ENCODE measurements around the gene GNA15. TPM values are rescaled to one million over a fixed set of nuclear protein-coding genes. Genes with fewer than 3 reads are reported as not detected.

Gene GNA15
- total RNA-seq, 1 donor from 2014 or later = 24.2 TPM

DNA sequence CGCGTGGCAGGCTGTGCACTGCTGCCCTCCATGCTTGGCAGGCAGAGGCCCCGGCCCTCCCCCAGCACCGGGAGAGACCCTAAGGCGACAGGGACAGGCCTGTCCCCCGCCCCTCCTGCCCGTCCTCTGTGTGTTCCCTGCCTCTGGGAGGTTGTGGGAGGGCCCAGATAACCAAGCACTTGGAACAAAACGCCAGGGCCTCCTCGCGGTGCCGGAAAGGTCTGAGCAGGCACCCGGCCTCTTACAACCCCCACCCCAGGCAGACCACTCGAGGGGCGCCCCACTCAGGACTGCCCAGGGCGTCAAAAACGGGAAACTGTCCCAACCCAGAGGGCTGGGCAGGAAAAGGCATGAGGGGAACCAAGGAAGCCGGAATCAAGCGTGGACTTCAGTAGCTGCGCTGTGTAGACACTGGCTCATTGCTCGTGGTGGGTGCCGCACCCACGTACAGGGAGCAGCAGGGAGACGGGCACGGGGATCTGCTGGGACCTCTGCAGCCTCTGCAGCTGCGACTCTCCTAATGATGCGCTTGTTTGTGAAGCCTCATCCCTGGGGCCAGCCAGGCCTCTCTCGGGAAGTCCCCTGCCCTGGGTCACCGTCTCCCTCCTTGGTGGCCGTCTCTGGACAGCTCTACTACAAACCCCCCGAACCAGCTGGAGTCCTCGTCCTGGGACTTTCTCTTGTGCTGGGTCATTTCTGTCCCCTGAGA, 21.7 kb upstream of the GNA15 start:
- H3K36me3 ChIP-seq = peaks cover 66% of the 10 kb centered on the region
- no peaks in the 10 kb centered on the region for H3K27me3 ChIP-seq (ENCODE audit: low read depth)
- no peak overlapping the region for H3K4me3 ChIP-seq
- H3K27ac ChIP-seq = no peak overlapping the region
- ATAC-seq = no peak
- H3K9me3 ChIP-seq = no peaks in the 10 kb centered on the region
- TF ChIP-seq, protein P1, sequence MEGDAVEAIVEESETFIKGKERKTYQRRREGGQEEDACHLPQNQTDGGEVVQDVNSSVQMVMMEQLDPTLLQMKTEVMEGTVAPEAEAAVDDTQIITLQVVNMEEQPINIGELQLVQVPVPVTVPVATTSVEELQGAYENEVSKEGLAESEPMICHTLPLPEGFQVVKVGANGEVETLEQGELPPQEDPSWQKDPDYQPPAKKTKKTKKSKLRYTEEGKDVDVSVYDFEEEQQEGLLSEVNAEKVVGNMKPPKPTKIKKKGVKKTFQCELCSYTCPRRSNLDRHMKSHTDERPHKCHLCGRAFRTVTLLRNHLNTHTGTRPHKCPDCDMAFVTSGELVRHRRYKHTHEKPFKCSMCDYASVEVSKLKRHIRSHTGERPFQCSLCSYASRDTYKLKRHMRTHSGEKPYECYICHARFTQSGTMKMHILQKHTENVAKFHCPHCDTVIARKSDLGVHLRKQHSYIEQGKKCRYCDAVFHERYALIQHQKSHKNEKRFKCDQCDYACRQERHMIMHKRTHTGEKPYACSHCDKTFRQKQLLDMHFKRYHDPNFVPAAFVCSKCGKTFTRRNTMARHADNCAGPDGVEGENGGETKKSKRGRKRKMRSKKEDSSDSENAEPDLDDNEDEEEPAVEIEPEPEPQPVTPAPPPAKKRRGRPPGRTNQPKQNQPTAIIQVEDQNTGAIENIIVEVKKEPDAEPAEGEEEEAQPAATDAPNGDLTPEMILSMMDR (IDR thresholded peaks at IDR 0.05) = no peak
- DNase-seq = no peak
- intact Hi-C loops (cut with DNase I) = no loop called here
- peaks cover under 1% of the 10 kb centered on the region for H3K4me1 ChIP-seq

DNA sequence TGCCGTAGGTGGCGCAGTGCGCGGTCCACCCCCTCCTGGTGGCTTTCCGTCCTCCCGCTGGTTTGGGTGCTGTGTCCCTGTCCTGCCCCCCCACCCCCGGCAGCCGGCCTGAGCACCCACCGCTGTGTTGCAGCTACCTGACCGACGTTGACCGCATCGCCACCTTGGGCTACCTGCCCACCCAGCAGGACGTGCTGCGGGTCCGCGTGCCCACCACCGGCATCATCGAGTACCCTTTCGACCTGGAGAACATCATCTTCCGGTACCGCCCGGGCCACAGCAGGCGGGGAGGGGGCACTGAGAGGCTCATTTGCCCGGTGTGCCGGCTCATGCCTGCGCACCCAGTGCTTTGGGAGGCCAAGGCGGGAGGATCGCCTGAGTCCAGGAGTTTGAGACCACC, 21.0 kb upstream of the GNA15 start:
- DNase-seq (no peak), ATAC-seq (no peak)
- H3K4me1 ChIP-seq = no peaks in the 10 kb centered on the region
- H3K27ac ChIP-seq = no peak overlapping the region
- no peaks in the 10 kb centered on the region for H3K27me3 ChIP-seq (ENCODE audit: low read depth)
- peaks cover 69% of the 10 kb centered on the region for H3K36me3 ChIP-seq
- no peaks in the 10 kb centered on the region for H3K9me3 ChIP-seq
- TF ChIP-seq, protein P1 (IDR thresholded peaks at IDR 0.05) = no peak
- no peak overlapping the region for H3K4me3 ChIP-seq
- intact Hi-C loops (cut with DNase I) = no loop called here

DNA sequence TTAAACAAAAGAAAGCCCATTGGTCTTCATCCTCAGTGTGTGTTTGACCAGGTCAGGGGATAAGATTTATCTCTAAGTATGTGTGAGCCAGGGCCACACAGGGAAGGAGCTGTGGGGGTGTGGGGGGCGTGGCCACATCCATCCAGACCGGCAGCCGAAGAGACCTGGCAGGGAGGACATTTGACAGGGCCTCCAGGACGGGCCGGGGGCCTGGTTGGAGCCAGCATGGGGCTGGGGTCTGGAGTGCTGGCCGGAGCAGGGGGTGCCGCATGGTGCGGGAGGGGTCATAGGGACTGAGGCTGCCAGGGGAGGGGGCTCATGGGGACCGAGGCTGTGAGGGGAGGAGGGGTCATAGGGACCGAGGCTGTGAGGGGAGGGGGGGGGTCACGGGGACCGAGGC, 20.4 kb upstream of the GNA15 start:
- no peak overlapping the region for H3K4me3 ChIP-seq
- TF ChIP-seq, protein P1 (IDR thresholded peaks at IDR 0.05) = no peak
- peaks cover 74% of the 10 kb centered on the region for H3K36me3 ChIP-seq
- DNase-seq (no peak), ATAC-seq (no peak)
- no peak overlapping the region for H3K27ac ChIP-seq
- H3K4me1 ChIP-seq = no peaks in the 10 kb centered on the region
- no peaks in the 10 kb centered on the region for H3K27me3 ChIP-seq (ENCODE audit: low read depth)
- H3K9me3 ChIP-seq = no peaks in the 10 kb centered on the region
- intact Hi-C loops (cut with DNase I) = no loop called here

DNA sequence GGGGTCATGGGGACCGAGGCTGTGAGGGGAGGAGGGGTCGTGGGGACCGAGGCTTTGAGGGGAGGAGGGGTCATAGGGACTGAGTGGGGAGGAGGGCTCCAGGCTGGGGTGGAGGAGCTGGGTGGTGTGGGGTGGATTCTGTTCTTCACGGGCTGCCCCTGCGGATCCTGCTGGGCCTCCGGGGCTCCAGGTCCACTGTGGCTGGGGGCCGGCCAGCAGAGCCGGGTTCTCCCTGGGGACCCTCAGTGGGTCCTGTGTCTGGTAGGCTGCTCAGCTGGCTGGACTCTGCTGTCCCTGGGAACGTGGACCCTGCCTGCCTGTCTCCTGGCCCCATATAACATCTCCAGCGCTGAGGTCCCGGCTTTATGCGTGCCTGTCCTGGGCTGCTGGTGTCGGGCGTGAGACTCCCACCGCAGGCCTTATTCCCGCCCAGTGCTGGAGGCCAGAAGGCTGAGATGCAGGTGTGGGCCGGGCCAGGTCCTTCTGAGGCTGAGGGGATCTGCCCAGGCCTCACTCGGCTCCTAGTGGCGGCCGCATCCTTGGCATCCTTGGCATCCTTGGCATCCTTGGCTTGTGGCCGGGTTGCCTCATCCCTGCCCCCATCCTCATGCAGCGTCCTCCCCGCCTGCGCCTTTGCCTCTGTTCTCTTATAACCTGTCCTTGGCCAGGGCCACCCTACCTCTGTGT, 19.8 kb upstream of the GNA15 start:
- Histone ChIP-seq H3K4me3 (no peak overlapping the region), H3K4me1 (no peaks in the 10 kb centered on the region), H3K27ac (no peak overlapping the region), H3K27me3 (ENCODE audit: low read depth) (no peaks in the 10 kb centered on the region), H3K9me3 (no peaks in the 10 kb centered on the region), H3K36me3 (peaks cover 74% of the 10 kb centered on the region)
- peak; percentile 2 to 32 for ATAC-seq
- no peak for DNase-seq
- TF ChIP-seq, protein P1 (IDR thresholded peaks at IDR 0.05) = no peak
- intact Hi-C loops (cut with DNase I) = no loop called here

DNA sequence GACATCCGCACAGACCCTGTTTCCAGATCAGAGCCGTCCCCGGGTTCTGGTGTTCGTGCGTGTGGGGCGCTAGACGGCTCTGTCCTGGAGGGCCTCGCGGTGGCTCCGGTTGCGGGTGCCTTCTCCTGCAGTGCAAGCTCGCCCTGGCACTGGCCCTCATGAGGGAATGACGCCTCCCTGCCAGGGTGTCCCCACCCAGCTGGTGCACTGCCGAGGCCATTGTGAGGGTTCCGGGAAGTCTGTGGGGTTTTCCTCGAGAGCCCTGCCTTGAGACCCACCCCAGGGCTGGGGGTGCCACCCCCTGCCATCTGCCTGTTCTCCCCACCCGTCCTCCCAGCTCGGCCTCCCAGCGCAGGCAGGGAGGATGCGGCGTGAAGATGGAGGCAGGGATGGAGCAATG, 19.2 kb upstream of the GNA15 start:
- ATAC-seq (peak in 1 of 2 donors; percentile 9), DNase-seq (no peak)
- no peak overlapping the region for H3K27ac ChIP-seq
- peaks cover 74% of the 10 kb centered on the region for H3K36me3 ChIP-seq
- no peaks in the 10 kb centered on the region for H3K9me3 ChIP-seq
- no peak overlapping the region for H3K4me3 ChIP-seq
- no peaks in the 10 kb centered on the region for H3K27me3 ChIP-seq (ENCODE audit: low read depth)
- TF ChIP-seq, protein P1 (IDR thresholded peaks at IDR 0.05) = no peak
- no peaks in the 10 kb centered on the region for H3K4me1 ChIP-seq
- intact Hi-C loops (cut with DNase I) = no loop called here
